Mucosa of descending colon (tissue), 3 donors: ENCODE results near the gene HBB. TPM values are rescaled to one million over a fixed set of nuclear protein-coding genes. Genes with fewer than 3 reads are reported as not detected.

Experiments
- ATAC-seq: fragments of 200-7000 bp; cut with Tn5 transposase; one replicate; pipeline ENCODE4 v1.9.1; 2020; ENCODE audit warnings: mild to moderate bottlenecking, moderate library complexity
- DNase-seq, 3 donors: peaks; one replicate each; pipeline ENCODE4 v3.0.0-alpha.2; 2020
- H3K36me3 ChIP-seq: fragments of 200-600 bp; one replicate; pipeline ENCODE4 v1.8.0; 2021; ENCODE audit warnings: low read depth, mild to moderate bottlenecking
- H3K4me1 ChIP-seq: fragments of 200-600 bp; one replicate; pipeline ENCODE4 v1.8.0; 2021; ENCODE audit warnings: low read depth, mild to moderate bottlenecking
- H3K4me3 ChIP-seq: fragments of 200-600 bp; one replicate; pipeline ENCODE4 v1.8.0; 2021; ENCODE audit warnings: mild to moderate bottlenecking
- H3K9me3 ChIP-seq: fragments of 200-600 bp; one replicate; pipeline ENCODE4 v1.8.0; 2021; ENCODE audit warnings: mild to moderate bottlenecking
- intact Hi-C, 2 donors: fragments of 100-400 bp; cut with DNase I in 1 of 2; cut with micrococcal nuclease in 1 of 2; formaldehyde crosslinking; loops; one replicate each; pipeline versions ENCODE4 v1.11.0 to v1.11.1; 2022; cut with DNase I, micrococcal nuclease
- total RNA-seq, 3 donors: library from RNA; stranded (reverse); fragmentation: NEBNext Ultra II Directional in 2 of 3; extraction: Animal tissue kit (Norgen Biotek cat#: 25700) in 2 of 3; gene quantifications; one replicate each; pipeline versions ENCODE4 v1.2.1 to v1.2.4, GENCODE V29; 2021 to 2023
- TF ChIP-seq, protein P1 (sequence below): fragments of 200-600 bp; IDR thresholded peaks from one replicate; pipeline ENCODE4 v1.8.0; 2022; ENCODE audit warnings: antibody characterized with exemption, mild to moderate bottlenecking
- donor health status: DM: no; HTN: no; CAD: no; lungs with moderate emphysema.
- donor health status: DM: no; HTN: no; CAD: no.
- donor health status: DM: no; HTN: yes; CAD: no.

The HBB gene
- total RNA-seq, 3 donors from 2014 or later = 2.5 to 11.1 (median 3.3) TPM

DNA sequence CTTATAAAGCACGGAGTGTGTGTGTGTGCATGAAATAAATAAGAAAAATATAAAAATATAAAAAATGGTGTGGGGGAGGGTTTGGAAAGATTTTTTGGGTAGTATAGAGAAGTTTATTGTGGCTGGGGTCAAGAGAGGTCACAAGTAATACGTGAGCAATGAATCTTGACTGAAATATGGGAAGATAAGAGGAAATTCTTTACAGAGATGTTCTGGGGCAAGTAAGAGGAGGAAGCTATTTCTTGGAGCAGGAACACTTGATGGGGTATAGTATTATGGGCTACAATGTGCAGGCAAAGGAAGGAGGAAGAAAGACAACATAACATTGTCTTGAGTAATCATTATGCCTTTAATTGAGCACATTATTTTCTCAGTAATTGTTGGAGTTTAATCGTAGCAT lies 5.3 kb upstream of the HBB start:
- ATAC-seq (no peak), DNase-seq (no peak)
- no peaks in the 10 kb centered on the region for H3K4me1 ChIP-seq
- no peaks in the 10 kb centered on the region for H3K36me3 ChIP-seq
- no peaks in the 10 kb centered on the region for H3K9me3 ChIP-seq
- intact Hi-C loops = no loop called here
- TF ChIP-seq, protein P1, sequence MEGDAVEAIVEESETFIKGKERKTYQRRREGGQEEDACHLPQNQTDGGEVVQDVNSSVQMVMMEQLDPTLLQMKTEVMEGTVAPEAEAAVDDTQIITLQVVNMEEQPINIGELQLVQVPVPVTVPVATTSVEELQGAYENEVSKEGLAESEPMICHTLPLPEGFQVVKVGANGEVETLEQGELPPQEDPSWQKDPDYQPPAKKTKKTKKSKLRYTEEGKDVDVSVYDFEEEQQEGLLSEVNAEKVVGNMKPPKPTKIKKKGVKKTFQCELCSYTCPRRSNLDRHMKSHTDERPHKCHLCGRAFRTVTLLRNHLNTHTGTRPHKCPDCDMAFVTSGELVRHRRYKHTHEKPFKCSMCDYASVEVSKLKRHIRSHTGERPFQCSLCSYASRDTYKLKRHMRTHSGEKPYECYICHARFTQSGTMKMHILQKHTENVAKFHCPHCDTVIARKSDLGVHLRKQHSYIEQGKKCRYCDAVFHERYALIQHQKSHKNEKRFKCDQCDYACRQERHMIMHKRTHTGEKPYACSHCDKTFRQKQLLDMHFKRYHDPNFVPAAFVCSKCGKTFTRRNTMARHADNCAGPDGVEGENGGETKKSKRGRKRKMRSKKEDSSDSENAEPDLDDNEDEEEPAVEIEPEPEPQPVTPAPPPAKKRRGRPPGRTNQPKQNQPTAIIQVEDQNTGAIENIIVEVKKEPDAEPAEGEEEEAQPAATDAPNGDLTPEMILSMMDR = no peak
- H3K4me3 ChIP-seq = no peak overlapping the region

DNA sequence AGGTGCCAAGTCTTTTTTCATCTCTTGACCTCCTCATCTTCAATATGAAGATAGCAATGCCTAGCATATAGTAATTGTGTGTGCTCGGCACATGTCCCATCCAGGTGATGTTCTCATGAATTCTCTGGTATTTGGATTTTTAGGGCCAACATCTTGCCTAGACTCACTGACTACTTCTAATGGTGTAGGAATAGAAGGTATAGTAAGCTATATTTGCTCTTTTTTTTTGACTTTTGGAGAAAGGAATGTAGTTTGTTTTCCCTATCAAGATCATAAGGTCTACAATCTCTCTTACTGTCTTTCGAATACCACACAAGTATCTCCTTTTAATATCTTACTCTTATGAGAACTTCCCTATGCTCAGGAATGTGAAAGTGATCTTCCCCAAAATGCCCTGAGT lies 4.2 kb upstream of the HBB start:
- DNase-seq (no peak), ATAC-seq (no peak)
- Histone ChIP-seq H3K4me1 (no peaks in the 10 kb centered on the region), H3K4me3 (no peak overlapping the region), H3K9me3 (no peaks in the 10 kb centered on the region), H3K36me3 (no peaks in the 10 kb centered on the region)
- intact Hi-C loops = no loop called here
- TF ChIP-seq, protein P1 = no peak

DNA sequence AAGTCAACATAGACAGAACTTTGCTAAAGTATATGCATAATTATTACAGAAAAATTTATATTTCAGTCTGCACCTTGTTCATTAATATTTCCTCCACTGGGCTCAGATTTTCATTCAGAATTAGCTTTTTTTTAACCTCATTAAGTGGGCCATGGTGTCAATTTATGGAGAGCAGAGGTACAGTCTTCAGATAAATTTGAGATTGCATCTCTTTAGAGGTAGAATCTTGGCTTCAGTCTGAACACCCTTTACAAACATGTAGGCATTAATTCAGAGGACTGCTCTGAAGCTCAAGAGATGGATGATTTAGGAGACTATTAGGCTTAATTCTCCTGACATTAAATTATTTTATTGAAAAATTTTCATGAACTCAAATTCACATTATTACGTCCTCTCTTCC lies 3.4 kb upstream of the HBB start:
- Histone ChIP-seq H3K9me3 (no peaks in the 10 kb centered on the region), H3K36me3 (no peaks in the 10 kb centered on the region), H3K4me1 (no peaks in the 10 kb centered on the region), H3K4me3 (no peak overlapping the region)
- intact Hi-C loops = no loop called here
- TF ChIP-seq, protein P1 = no peak
- ATAC-seq (no peak), DNase-seq (no peak)

DNA sequence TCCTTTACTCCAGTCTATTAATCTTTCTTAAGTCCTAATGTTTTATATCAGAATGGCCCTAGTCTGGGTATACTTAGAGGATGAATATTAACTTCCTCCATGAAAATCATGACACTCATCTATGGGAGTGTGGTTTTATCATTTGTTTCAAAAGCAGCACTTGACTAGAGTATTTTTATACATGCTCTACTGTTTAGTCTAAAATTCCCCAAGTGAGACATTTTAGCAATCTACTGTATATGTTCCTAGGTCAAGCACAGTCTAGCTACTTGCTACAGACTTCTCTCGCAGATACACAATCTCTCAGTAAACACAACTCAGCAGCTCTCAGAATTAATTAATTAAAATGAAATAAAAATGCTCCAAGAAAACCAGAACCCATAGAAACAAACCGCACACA lies 2.9 kb upstream of the HBB start:
- Histone ChIP-seq H3K4me3 (no peak overlapping the region), H3K4me1 (no peaks in the 10 kb centered on the region), H3K9me3 (no peaks in the 10 kb centered on the region), H3K36me3 (no peaks in the 10 kb centered on the region)
- intact Hi-C loops = no loop called here
- no peak for DNase-seq
- TF ChIP-seq, protein P1 = no peak
- no peak for ATAC-seq

DNA sequence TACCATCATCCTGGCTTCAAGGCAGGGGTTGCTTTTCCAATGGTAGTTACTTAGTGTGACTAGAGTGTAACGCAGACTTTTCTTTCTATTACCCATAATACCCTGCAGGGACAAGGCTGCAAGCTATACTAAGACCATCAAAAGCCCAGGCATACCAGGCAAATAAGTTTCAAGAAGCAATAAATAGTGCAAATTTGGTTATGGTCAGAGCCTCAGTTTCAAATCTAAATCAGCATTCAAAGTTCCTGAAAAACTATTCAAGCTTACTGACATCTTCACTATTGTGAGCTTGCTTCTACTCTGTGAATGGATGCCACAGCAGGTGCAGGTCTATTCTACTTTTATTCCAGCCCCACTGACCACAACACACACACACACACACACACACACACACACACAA lies 2.5 kb upstream of the HBB start:
- ATAC-seq (peak; percentile 8), DNase-seq (no peak)
- Histone ChIP-seq H3K4me1 (no peaks in the 10 kb centered on the region), H3K9me3 (no peaks in the 10 kb centered on the region), H3K4me3 (no peak overlapping the region), H3K36me3 (no peaks in the 10 kb centered on the region)
- intact Hi-C loops = no loop called here
- TF ChIP-seq, protein P1 = no peak

DNA sequence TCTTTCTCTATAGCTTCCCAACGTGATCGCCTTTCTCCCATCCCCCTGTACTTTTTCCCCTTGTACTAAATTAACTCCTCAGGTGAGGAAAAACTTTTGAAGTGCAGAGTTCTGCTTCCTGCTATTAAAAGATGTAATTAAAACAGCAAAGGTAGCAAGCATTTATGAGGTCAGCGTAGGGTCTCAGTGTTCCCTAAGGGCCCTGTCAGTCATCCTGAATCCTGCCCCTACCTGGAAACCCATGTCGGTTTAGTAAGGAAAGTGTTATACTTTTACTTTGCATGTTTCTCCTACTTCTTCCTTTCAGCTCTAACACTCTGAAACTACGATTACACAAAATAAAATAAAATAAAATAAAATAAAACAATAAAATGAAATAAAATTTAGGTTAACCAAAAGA lies 1.3 kb upstream of the HBB start:
- no peak for ATAC-seq
- intact Hi-C loops = no loop called here
- no peak for DNase-seq

More for the DNA sequence above, 1.3 kb upstream of the HBB start:
- Histone ChIP-seq H3K9me3 (no peaks in the 10 kb centered on the region), H3K36me3 (no peaks in the 10 kb centered on the region), H3K4me1 (no peaks in the 10 kb centered on the region), H3K4me3 (no peak overlapping the region)
- TF ChIP-seq, protein P1 = no peak
